ENCODE results near the gene XPR1.

GRCh38 chr1:180935326-180936109 is 303.7 kb downstream of the XPR1 start:
- no peak for TF ChIP-seq CTCF (conservative IDR thresholded peaks at IDR 0.05; ENCODE audit: low read depth, low read length)
- TF ChIP-seq EZH2 (IDR thresholded peaks at IDR 0.05; ENCODE audit: borderline replicate concordance, low read depth, low read length, poor library complexity, severe bottlenecking) = no peak
